H1 (cell line): ENCODE results near the gene DOK3. TPM values are rescaled to one million over a fixed set of nuclear protein-coding genes. Genes with fewer than 3 reads are reported as not detected.

ENCODE experiments used
- CTCF ChIA-PET: fragments of 300-600 bp; sonication (Branson Sonifier 250); formaldehyde crosslinking; loops from one replicate; lab custom pipeline; 2021; ENCODE audit not compliant: partially characterized antibody; lab: Charles Lee
- POLR2A ChIA-PET: fragments of 300-600 bp; sonication (Branson Sonifier 250); formaldehyde crosslinking; loops from one replicate; lab custom pipeline; 2021; ENCODE audit warnings: inconsistent platforms; ENCODE audit not compliant: partially characterized antibody; lab: Charles Lee
- DNase-seq, 2 experiments: peaks; one replicate each; pipeline versions ENCODE4 v3.0.0 to v3.0.0-alpha.2; 2010 to 2022; ENCODE audit warnings: low spot score in 2 of 2, low read depth in 1 of 2, mixed read lengths in 1 of 2
- FAIRE-seq: peaks from 2 replicates; lab custom pipeline; 2011; peaks lifted over from hg19 to GRCh38; lab: Jason Lieb, UNC
- H2AFZ ChIP-seq: 2 replicates; pipeline ENCODE4 v1.8.1; 2012; ENCODE audit warnings: low read length, inconsistent platforms
- H2AK5ac ChIP-seq: 2 replicates; pipeline ENCODE4 v1.6.1; 2013; ENCODE audit warnings: low read depth, low read length
- H2BK120ac ChIP-seq: replicated peaks from 2 replicates; pipeline ENCODE3; 2013; ENCODE audit warnings: low read depth, low read length, inconsistent platforms
- H2BK12ac ChIP-seq: 2 replicates; pipeline ENCODE4 v1.6.1; 2013; ENCODE audit warnings: low read depth, low read length
- H2BK15ac ChIP-seq: 2 replicates; pipeline ENCODE4 v1.6.1; 2013; ENCODE audit warnings: low read length
- H2BK20ac ChIP-seq: 2 replicates; pipeline ENCODE4 v1.6.1; 2013; ENCODE audit warnings: low read length
- H2BK5ac ChIP-seq: 2 replicates; pipeline ENCODE4 v1.6.1; 2013; ENCODE audit warnings: low read depth, low read length
- H3K14ac ChIP-seq: 2 replicates; pipeline ENCODE4 v1.6.1; 2013; ENCODE audit warnings: inconsistent platforms; ENCODE audit not compliant: insufficient read length
- H3K18ac ChIP-seq: 2 replicates; pipeline ENCODE4 v1.6.1; 2013; ENCODE audit warnings: low read length; ENCODE audit errors: extremely low read depth
- H3K23ac ChIP-seq: 2 replicates; pipeline ENCODE4 v1.6.1; 2013; ENCODE audit warnings: inconsistent platforms; ENCODE audit not compliant: insufficient read length
- H3K23me2 ChIP-seq: 2 replicates; pipeline ENCODE4 v1.6.1; 2013; ENCODE audit warnings: low read depth, low read length
- H3K27ac ChIP-seq: 2 replicates; pipeline ENCODE4 v1.6.1; 2011; ENCODE audit warnings: low read depth, low read length, inconsistent platforms
- H3K27me3 ChIP-seq, 4 experiments: replicated peaks in 1 of 4; 1 replicate in 1 of 4; 2 replicates in 3 of 4; pipeline versions ENCODE4 v1.6.1 to v1.8.1; 2011 to 2013; ENCODE audit warnings: low read length in 3 of 4, mild to moderate bottlenecking in 3 of 4, inconsistent platforms in 2 of 4, mixed read lengths in 2 of 4, moderate library complexity in 1 of 4; ENCODE audit not compliant: control insufficient read depth in 3 of 4, insufficient read depth in 3 of 4; ENCODE audit errors: extremely low read depth in 1 of 4
- H3K36me3 ChIP-seq, 4 experiments: 2 replicates each; pipeline versions ENCODE4 v1.6.1 to v1.8.1; 2011 to 2013; ENCODE audit warnings: mild to moderate bottlenecking in 4 of 4, low read length in 3 of 4, moderate library complexity in 2 of 4, control low read depth in 1 of 4, inconsistent platforms in 1 of 4; ENCODE audit not compliant: insufficient read depth in 4 of 4, control insufficient read depth in 2 of 4
- H3K4ac ChIP-seq: replicated peaks from 2 replicates; pipeline ENCODE3; 2013; ENCODE audit warnings: low read length, low read depth, mixed read lengths, inconsistent platforms; ENCODE audit not compliant: insufficient read length
- H3K4me1 ChIP-seq, 4 experiments: replicated peaks in 1 of 4; 1 replicate in 1 of 4; 2 replicates in 3 of 4; pipeline versions ENCODE4 v1.6.1 to v1.8.1; 2011 to 2013; ENCODE audit warnings: low read length in 3 of 4, inconsistent platforms in 2 of 4, mixed read lengths in 1 of 4; ENCODE audit not compliant: insufficient read depth in 4 of 4, control insufficient read depth in 3 of 4
- H3K4me2 ChIP-seq, 2 experiments: 2 replicates each; pipeline versions ENCODE4 v1.6.1 to v1.8.1; 2011 to 2013; ENCODE audit warnings: low read depth in 2 of 2, low read length in 2 of 2, control low read depth in 1 of 2, inconsistent platforms in 1 of 2, mild to moderate bottlenecking in 1 of 2; ENCODE audit not compliant: insufficient read depth in 1 of 2
- H3K4me3 ChIP-seq, 4 experiments: fragments of 200-600, 300-600 bp in 1 of 4; sonication (generic), shearing (Covaris generic), sonication (Bioruptor Twin) in 1 of 4; 2 replicates each; pipeline versions ENCODE4 v1.5.1 to v1.8.1; 2011 to 2016; ENCODE audit warnings: low read length in 4 of 4, low read depth in 3 of 4, control low read depth in 2 of 4, inconsistent platforms in 2 of 4, mild to moderate bottlenecking in 2 of 4, mixed read lengths in 1 of 4, moderate library complexity in 1 of 4; ENCODE audit not compliant: insufficient read depth in 2 of 4; ENCODE audit errors: extremely low read depth in 1 of 4
- H3K56ac ChIP-seq: replicated peaks from 2 replicates; pipeline ENCODE3; 2013; ENCODE audit warnings: low read depth, mild to moderate bottlenecking, mixed read lengths, low read length, inconsistent platforms; ENCODE audit not compliant: insufficient read length
- H3K79me1 ChIP-seq: 2 replicates; pipeline ENCODE4 v1.6.1; 2013; ENCODE audit warnings: low read depth, low read length, control low read depth
- H3K79me2 ChIP-seq, 2 experiments: 2 replicates each; pipeline versions ENCODE4 v1.6.1 to v1.8.1; 2012 to 2013; ENCODE audit warnings: low read length in 2 of 2, mild to moderate bottlenecking in 2 of 2, inconsistent platforms in 1 of 2; ENCODE audit not compliant: insufficient read depth in 2 of 2, control insufficient read depth in 1 of 2
- H3K9ac ChIP-seq, 4 experiments: replicated peaks in 1 of 4; 1 replicate in 1 of 4; 2 replicates in 3 of 4; pipeline versions ENCODE4 v1.6.1 to v1.8.1; 2011 to 2013; ENCODE audit warnings: low read depth in 3 of 4, low read length in 3 of 4, control low read depth in 2 of 4, mild to moderate bottlenecking in 2 of 4, moderate library complexity in 2 of 4, inconsistent platforms in 1 of 4; ENCODE audit errors: extremely low read depth in 1 of 4
- H3K9me3 ChIP-seq, 2 experiments: 2 replicates each; pipeline versions ENCODE4 v1.6.1 to v1.8.1; 2012 to 2013; ENCODE audit warnings: mild to moderate bottlenecking in 2 of 2, moderate library complexity in 2 of 2, control low read depth in 1 of 2, inconsistent platforms in 1 of 2, low read depth in 1 of 2, low read length in 1 of 2, mixed read lengths in 1 of 2; ENCODE audit not compliant: insufficient read depth in 2 of 2
- H4K20me1 ChIP-seq, 2 experiments: replicated peaks in 1 of 2; 2 replicates each; pipeline versions ENCODE3 to v1.8.1; 2011 to 2013; ENCODE audit warnings: inconsistent platforms in 2 of 2, low read length in 2 of 2, mild to moderate bottlenecking in 1 of 2; ENCODE audit not compliant: insufficient read depth in 2 of 2, control insufficient read depth in 1 of 2
- H4K5ac ChIP-seq: 2 replicates; pipeline ENCODE4 v1.6.1; 2013; ENCODE audit warnings: low read length, low read depth, mixed read lengths, inconsistent platforms; ENCODE audit not compliant: insufficient read length
- H4K8ac ChIP-seq: 2 replicates; pipeline ENCODE4 v1.8.0; 2013; ENCODE audit warnings: mild to moderate bottlenecking, moderate library complexity, low read length, inconsistent platforms; ENCODE audit not compliant: insufficient read depth; ENCODE audit errors: extremely low read depth
- H4K91ac ChIP-seq: replicated peaks from 2 replicates; pipeline ENCODE3; 2013; ENCODE audit warnings: low read length, mixed read lengths, inconsistent platforms; ENCODE audit not compliant: insufficient read length
- BACH1 ChIP-seq: IDR thresholded peaks from 2 replicates; pipeline ENCODE4 v1.6.1; 2012; ENCODE audit warnings: low read length, improper control_type of control experiment
- EZH2 ChIP-seq: fragments of 200-600 bp; sonication (generic); IDR thresholded peaks from 2 replicates; pipeline ENCODE4 v1.7.1; 2012; ENCODE audit warnings: low read depth, mild to moderate bottlenecking, moderate library complexity, low read length, inconsistent platforms; ENCODE audit not compliant: severe bottlenecking
- GTF2F1 ChIP-seq: IDR thresholded peaks from 2 replicates; pipeline ENCODE4 v1.6.1; 2012; ENCODE audit warnings: low read depth, low read length, improper control_type of control experiment, borderline replicate concordance
- KDM1A ChIP-seq: fragments of 200-600, 300-600 bp; sonication (generic); IDR thresholded peaks from 2 replicates; pipeline ENCODE4 v1.7.1; 2016; ENCODE audit warnings: mild to moderate bottlenecking, low read length, borderline replicate concordance
- TAF7 ChIP-seq: optimal IDR thresholded peaks from 2 replicates; pipeline ENCODE3; 2011; ENCODE audit warnings: low read depth, mild to moderate bottlenecking, inconsistent platforms, low read length, moderate library complexity, borderline replicate concordance
- WGBS, 2 experiments: shearing (Covaris generic) in 1 of 2; methylation state at CpG; one replicate each; pipeline versions ENCODE4 v1.1.6 to v1.1.7; 2013 to 2015; ENCODE audit warnings: low lambda C conversion rate in 2 of 2, mixed read lengths in 2 of 2, inconsistent platforms in 1 of 2, low coverage in 1 of 2, missing lambda C conversion rate in 1 of 2; ENCODE audit not compliant: insufficient replicate concordance in 2 of 2, insufficient coverage in 1 of 2, insufficient read length in 1 of 2; ENCODE audit errors: extremely low coverage in 1 of 2, missing lambda C conversion rate in 1 of 2; 5-methylcytosine and 5-hydroxymethylcytosine counted together
- polyA plus RNA-seq, 7 experiments: library from polyadenylated mRNA; depleted of rRNA in 3 of 7; stranded (reverse) in 5 of 7; unstranded in 2 of 7; fragments of >200 nt in 5 of 7; fragments of 200-250 nt in 2 of 7; gene quantifications; 1 replicate in 5 of 7; 2 replicates in 1 of 7; 4 replicates in 1 of 7; pipeline versions ENCODE4 v1.2.1 to v1.2.3, GENCODE V29; 2011 to 2013; ENCODE audit warnings: missing spikeins in 2 of 7, mixed read lengths in 2 of 7
- total RNA-seq: library from RNA; stranded (reverse); fragmentation: NEBNext Ultra II Directional; extraction: Animal tissue kit (Norgen Biotek cat#: 25700); gene quantifications from 2 replicates; pipeline ENCODE4 v1.2.1, GENCODE V29; 2021

Gene DOK3
- total and polyA plus RNA-seq, 2 of the 8 experiments (the other 6 are each of a cell fraction or from before 2014, with no cell fraction given), result 4.2 to 6.4 TPM

- Histone ChIP-seq H4K5ac (no peak overlapping the region), H2BK12ac (no peak overlapping the region), H3K9me3 (no peaks in the 10 kb centered on the region), H3K4me1 (peaks cover 4 to 18% (median 12%) of the 10 kb centered on the region in 4 experiments; a peak in 6 of 7 replicates), H2BK120ac (no peak overlapping the region), H3K79me2 (peaks cover 0 to 9% of the 10 kb centered on the region in 2 experiments; a peak in 1 of 4 replicates), H2AK5ac (no peak overlapping the region), H3K4me2 (no peak overlapping the region), H2BK20ac (no peak overlapping the region), H2BK5ac (peak overlapping the region; percentile 24; the same call in 1 of the 2 replicates), H3K4me3 (no peak overlapping the region), H4K91ac (no peak overlapping the region), H4K8ac (no peak overlapping the region), H3K4ac (no peak overlapping the region), H3K18ac (no peak overlapping the region), H3K23ac (no peak overlapping the region), H3K36me3 (peaks cover 27 to 50% (median 48%) of the 10 kb centered on the region in 4 experiments), H3K9ac (no peak overlapping the region), H2AFZ (no peak overlapping the region), H3K27ac (no peak overlapping the region), H3K23me2 (peaks cover 8% of the 10 kb centered on the region), H3K27me3 (no peaks in the 10 kb centered on the region), H2BK15ac (no peak overlapping the region), H3K14ac (no peak overlapping the region), H3K79me1 (peaks cover 5% of the 10 kb centered on the region; the same call in 1 of the 2 replicates), H4K20me1 (peaks cover 0 to 19% of the 10 kb centered on the region in 2 experiments), H3K56ac (no peak overlapping the region)
- ChIA-PET CTCF (interaction anchor here (1.0 to 20.8 kb wide), 2 partner anchors 11 to 23 kb away, joined by 3 to 306 read pairs; no protein-coding TSS in a partner anchor), POLR2A (interaction anchor here (4.7 to 65.5 kb wide), 2 partner anchors 9 to 44 kb away, joined by 46 to 3349 read pairs; partner anchors contain the start of genes DBN1, PDLIM7 and PRR7)
- FAIRE-seq, result no peak
- WGBS, 2 experiments, result 77% methylated on average over 16 of the region's 16 CpGs; no CpG with 5 or more reads in 1 of the 2 experiments
- no peak for DNase-seq
- TF ChIP-seq GTF2F1 (no peak), BACH1 (no peak), EZH2 (no peak), TAF7 (no peak), KDM1A (no peak)
Measured at GRCh38 chr5:177512736-177513380, 3.2 kb upstream of the DOK3 start.
